ENCODE measurements around the gene SPINT3. TPM values are rescaled to one million over a fixed set of nuclear protein-coding genes. Genes with fewer than 3 reads are reported as not detected.

Gene SPINT3
- total RNA-seq, 1 donor from 2014 or later: not detected

DNA sequence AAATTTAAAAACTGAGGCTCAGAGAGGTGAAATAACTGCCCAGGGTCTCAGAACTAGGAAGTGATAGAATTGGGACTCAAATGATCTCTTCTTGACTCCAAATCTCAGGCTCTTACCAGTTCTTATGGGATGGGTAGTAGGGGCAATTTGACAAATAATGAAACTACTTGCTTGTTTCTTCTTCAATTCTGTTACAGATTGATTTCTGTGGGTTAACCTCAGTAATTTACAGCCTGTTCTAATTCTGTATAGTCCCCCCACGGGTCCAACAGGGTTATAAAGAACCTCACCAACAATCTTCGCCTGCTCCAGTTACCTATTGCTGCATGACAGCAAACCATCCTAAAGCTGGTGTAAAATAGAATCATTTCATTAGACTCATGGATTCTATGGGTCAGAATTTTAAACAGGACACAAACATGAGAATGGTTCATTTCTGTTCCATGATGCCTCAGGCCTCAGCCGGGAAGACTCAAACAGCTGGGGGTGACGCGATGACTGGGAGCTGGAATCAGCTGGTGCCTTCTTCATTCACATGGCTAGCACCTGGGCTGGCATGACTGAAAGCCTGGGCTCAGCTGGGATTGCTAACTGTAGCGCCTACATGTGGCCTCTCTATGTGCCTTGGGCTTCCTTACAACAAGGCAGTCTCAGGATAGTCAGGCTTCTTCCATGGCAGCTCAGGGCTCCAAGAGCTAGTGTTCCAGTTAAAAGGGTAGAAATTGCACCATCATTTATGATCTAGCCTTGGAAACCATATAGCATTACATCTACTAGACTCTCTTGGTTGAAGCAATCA, 52.5 kb downstream of the SPINT3 start:
- DNase-seq (ENCODE audit: low read depth): no peak
- H3K36me3 ChIP-seq (ENCODE audit: insufficient read depth, low read length): no peaks in the 10 kb centered on the region
- no peaks in the 10 kb centered on the region for H4K20me1 ChIP-seq (ENCODE audit: insufficient read depth, low read length)
- no peaks in the 10 kb centered on the region for H3K79me2 ChIP-seq (ENCODE audit: insufficient read depth, low read length)
- Mint-ChIP-seq H3K4me3 (ENCODE audit: unreplicated experiment) (no peak overlapping the region), H3K27me3 (ENCODE audit: low read depth, unreplicated experiment) (peaks cover 13% of the 10 kb centered on the region), H3K9me3 (ENCODE audit: unreplicated experiment) (no peaks in the 10 kb centered on the region), H3K27ac (ENCODE audit: unreplicated experiment) (no peak overlapping the region), H3K36me3 (ENCODE audit: low read depth, unreplicated experiment) (no peaks in the 10 kb centered on the region), H3K4me1 (ENCODE audit: low read depth, unreplicated experiment) (no peaks in the 10 kb centered on the region)
- peaks cover 48% of the 10 kb centered on the region for H3K27me3 ChIP-seq (ENCODE audit: insufficient read depth, low read length)
- H3K4me2 ChIP-seq (ENCODE audit: low read length): no peak overlapping the region
- no peak overlapping the region for H2AFZ ChIP-seq (ENCODE audit: low read depth, low read length)
- H3K27ac ChIP-seq (ENCODE audit: low read depth, low read length): no peak overlapping the region
- no peaks in the 10 kb centered on the region for H3K9me3 ChIP-seq (ENCODE audit: insufficient read depth, low read depth, low read length)
- no peak for TF ChIP-seq EZH2 (IDR thresholded peaks at IDR 0.05; ENCODE audit: insufficient read depth, low read length)
- TF ChIP-seq, protein P1, sequence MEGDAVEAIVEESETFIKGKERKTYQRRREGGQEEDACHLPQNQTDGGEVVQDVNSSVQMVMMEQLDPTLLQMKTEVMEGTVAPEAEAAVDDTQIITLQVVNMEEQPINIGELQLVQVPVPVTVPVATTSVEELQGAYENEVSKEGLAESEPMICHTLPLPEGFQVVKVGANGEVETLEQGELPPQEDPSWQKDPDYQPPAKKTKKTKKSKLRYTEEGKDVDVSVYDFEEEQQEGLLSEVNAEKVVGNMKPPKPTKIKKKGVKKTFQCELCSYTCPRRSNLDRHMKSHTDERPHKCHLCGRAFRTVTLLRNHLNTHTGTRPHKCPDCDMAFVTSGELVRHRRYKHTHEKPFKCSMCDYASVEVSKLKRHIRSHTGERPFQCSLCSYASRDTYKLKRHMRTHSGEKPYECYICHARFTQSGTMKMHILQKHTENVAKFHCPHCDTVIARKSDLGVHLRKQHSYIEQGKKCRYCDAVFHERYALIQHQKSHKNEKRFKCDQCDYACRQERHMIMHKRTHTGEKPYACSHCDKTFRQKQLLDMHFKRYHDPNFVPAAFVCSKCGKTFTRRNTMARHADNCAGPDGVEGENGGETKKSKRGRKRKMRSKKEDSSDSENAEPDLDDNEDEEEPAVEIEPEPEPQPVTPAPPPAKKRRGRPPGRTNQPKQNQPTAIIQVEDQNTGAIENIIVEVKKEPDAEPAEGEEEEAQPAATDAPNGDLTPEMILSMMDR (IDR thresholded peaks at IDR 0.05; ENCODE audit: insufficient read depth, low read depth, low read length): no peak
- no peak overlapping the region for H3K4me3 ChIP-seq (ENCODE audit: insufficient read depth, low read depth, low read length)
- no peaks in the 10 kb centered on the region for H3K4me1 ChIP-seq (ENCODE audit: insufficient read depth, low read length)
- FAIRE-seq: no peak
- H3K9ac ChIP-seq (ENCODE audit: low read length): no peak overlapping the region

Other genes starting within 250 kb of the SPINT3 start
- not detected in 2 replicates for gene RBPJL, start 208.8 kb downstream of the SPINT3 start, total RNA-seq
- 0.19 and 0.20 TPM in 2 replicates for gene MATN4, start 207.3 kb downstream of the SPINT3 start, total RNA-seq
- gene SDC4, start 167.2 kb downstream of the SPINT3 start, total RNA-seq: 125 and 135 TPM in 2 replicates
- 20.4 and 25.2 TPM in 2 replicates for gene SYS1, start 152.5 kb downstream of the SPINT3 start, total RNA-seq
- not detected in 2 replicates for gene TP53TG5, start 137.3 kb downstream of the SPINT3 start, total RNA-seq
- gene DBNDD2, start 107.3 kb downstream of the SPINT3 start, total RNA-seq: 10.7 and 11.3 TPM in 2 replicates
- 83.7 and 91.4 TPM in 2 replicates for gene PIGT, start 99.5 kb downstream of the SPINT3 start, total RNA-seq
- gene WFDC2, start 45.9 kb downstream of the SPINT3 start, total RNA-seq: 2.4 and 4.1 TPM in 2 replicates
- gene WFDC6, start 23.9 kb upstream of the SPINT3 start, total RNA-seq: not detected in 2 replicates
- not detected in 2 replicates for gene EPPIN, start 31.8 kb upstream of the SPINT3 start, total RNA-seq
- gene WFDC8, start 63.7 kb upstream of the SPINT3 start, total RNA-seq: not detected in 2 replicates
- gene WFDC10A, start 114.1 kb upstream of the SPINT3 start, total RNA-seq: not detected in 2 replicates
- not detected in 2 replicates for gene WFDC9, start 115.7 kb upstream of the SPINT3 start, total RNA-seq
- gene WFDC11, start 154.6 kb upstream of the SPINT3 start, total RNA-seq: not detected in 2 replicates
- not detected in 2 replicates for gene WFDC13, start 186.4 kb upstream of the SPINT3 start, total RNA-seq
- not detected in 2 replicates for gene WFDC10B, start 189.4 kb upstream of the SPINT3 start, total RNA-seq
- not detected in 2 replicates for gene SPINT4, start 206.7 kb upstream of the SPINT3 start, total RNA-seq